A673 (cell line): ENCODE data around the gene CLDN24. TPM values are rescaled to one million over a fixed set of nuclear protein-coding genes. Genes with fewer than 3 reads are reported as not detected.

ENCODE experiments used
- BruUV-seq: library from RNA; stranded (reverse); fragments of 400-500 nt; replicated peaks from 2 replicates; lab custom pipeline; 2021; lab: Mats Ljungman, UMichigan
- CTCF ChIA-PET: fragments of 300-600 bp; sonication (Branson Sonifier 250); formaldehyde crosslinking; loops from one replicate; lab custom pipeline; 2022; ENCODE audit warnings: antibody characterized with exemption; lab: Charles Lee
- POLR2A ChIA-PET: fragments of 300-600 bp; sonication (Branson Sonifier 250); formaldehyde crosslinking; loops from one replicate; lab custom pipeline; 2022; ENCODE audit warnings: antibody characterized with exemption; ENCODE audit not compliant: low non-redundant PET; lab: Charles Lee
- DNase-seq: peaks from one replicate; pipeline ENCODE4 v3.0.0-alpha.2; 2015; ENCODE audit warnings: low spot score
- H3K27ac ChIP-seq: fragments of 200-600 bp; sonication (generic); 2 replicates; pipeline ENCODE4 v1.5.1; 2016; ENCODE audit warnings: mixed run types, low read depth, mild to moderate bottlenecking, mixed read lengths, antibody characterized with exemption, low read length; ENCODE audit not compliant: poor library complexity, severe bottlenecking
- H3K27me3 ChIP-seq: fragments of 200-600 bp; sonication (generic); replicated peaks from 2 replicates; pipeline ENCODE4 v1.6.1; 2017; ENCODE audit warnings: mixed run types, low read depth, mild to moderate bottlenecking, mixed read lengths, antibody characterized with exemption, low read length; ENCODE audit not compliant: insufficient read depth, poor library complexity
- H3K36me3 ChIP-seq: fragments of 200-600 bp; sonication (generic); 2 replicates; pipeline ENCODE4 v1.6.1; 2016; ENCODE audit warnings: mixed run types, mild to moderate bottlenecking, mixed read lengths, antibody characterized with exemption, low read length; ENCODE audit not compliant: insufficient read depth, poor library complexity, severe bottlenecking
- H3K4me1 ChIP-seq: fragments of 200-600 bp; sonication (generic); 2 replicates; pipeline ENCODE4 v1.6.1; 2017; ENCODE audit warnings: mixed run types, mild to moderate bottlenecking, mixed read lengths, antibody characterized with exemption, low read length; ENCODE audit not compliant: insufficient read depth, poor library complexity, severe bottlenecking
- H3K4me3 ChIP-seq: fragments of 200-600 bp; sonication (generic); 2 replicates; pipeline ENCODE4 v1.5.1; 2016; ENCODE audit warnings: low read depth, mixed run types, mild to moderate bottlenecking, mixed read lengths, low read length; ENCODE audit not compliant: poor library complexity, severe bottlenecking
- H3K9me3 ChIP-seq: fragments of 200-600 bp; sonication (generic); 2 replicates; pipeline ENCODE4 v1.6.1; 2016; ENCODE audit warnings: mixed run types, low read depth, mild to moderate bottlenecking, mixed read lengths, antibody characterized with exemption, low read length; ENCODE audit not compliant: poor library complexity, severe bottlenecking
- CTCF ChIP-seq: fragments of 300-800, 200-600 bp; sonication (generic); conservative IDR thresholded peaks from 2 replicates; pipeline ENCODE4 v1.5.1; 2017; ENCODE audit warnings: low read depth, mild to moderate bottlenecking, antibody characterized with exemption, low read length, moderate library complexity, mixed read lengths
- EZH2 ChIP-seq: fragments of 200-600 bp; sonication (generic); IDR thresholded peaks from 2 replicates; pipeline ENCODE4 v1.6.1; 2017; ENCODE audit warnings: borderline replicate concordance, low read depth, mild to moderate bottlenecking, mixed read lengths, antibody characterized with exemption, low read length; ENCODE audit not compliant: poor library complexity, severe bottlenecking
- intact Hi-C: fragments of 100-400 bp; cut with micrococcal nuclease; formaldehyde crosslinking; loops from one replicate; pipeline ENCODE4 v1.10.0; 2022; ENCODE audit not compliant: unreplicated experiment
- total RNA-seq: library from RNA; stranded (reverse); gene quantifications from 2 replicates; pipeline ENCODE4 v1.2.3, GENCODE V29; 2021

The CLDN24 gene
- total RNA-seq, 1 experiment from 2014 or later: not detected

GRCh38 chr4:183323295-183323694, 1.1 kb upstream of the CLDN24 start:
- Histone ChIP-seq H3K4me3 (no peak overlapping the region), H3K27ac (no peak overlapping the region), H3K36me3 (peaks cover 3% of the 10 kb centered on the region), H3K4me1 (no peaks in the 10 kb centered on the region), H3K27me3 (no peaks in the 10 kb centered on the region), H3K9me3 (peaks cover 4% of the 10 kb centered on the region)
- POLR2A ChIA-PET: no interaction called here
- DNase-seq: no peak
- intact Hi-C loops: no loop called here
- no TSS peak for BruUV-seq
- TF ChIP-seq CTCF (no peak), EZH2 (no peak)
- CTCF ChIA-PET: no interaction called here

GRCh38 chr4:183321516-183321915, 710 bp downstream of the CLDN24 start:
- CTCF ChIA-PET: no interaction called here
- peaks cover 4% of the 10 kb centered on the region for H3K9me3 ChIP-seq
- DNase-seq: no peak
- no peaks in the 10 kb centered on the region for H3K27me3 ChIP-seq
- no peak for TF ChIP-seq EZH2
- no peak for TF ChIP-seq CTCF
- peaks cover 5% of the 10 kb centered on the region for H3K36me3 ChIP-seq
- intact Hi-C loops: no loop called here
- no TSS peak for BruUV-seq
- H3K4me3 ChIP-seq: no peak overlapping the region
- POLR2A ChIA-PET: no interaction called here
- H3K27ac ChIP-seq: no peak overlapping the region
- no peaks in the 10 kb centered on the region for H3K4me1 ChIP-seq

GRCh38 chr4:183321079-183321478, 1.1 kb downstream of the CLDN24 start:
- POLR2A ChIA-PET: no interaction called here
- intact Hi-C loops: no loop called here
- CTCF ChIA-PET: no interaction called here
- no peaks in the 10 kb centered on the region for H3K27me3 ChIP-seq
- TF ChIP-seq CTCF (no peak), EZH2 (no peak)
- H3K4me3 ChIP-seq: no peak overlapping the region
- no peak overlapping the region for H3K27ac ChIP-seq
- peaks cover under 1% of the 10 kb centered on the region for H3K9me3 ChIP-seq
- H3K4me1 ChIP-seq: no peaks in the 10 kb centered on the region
- no peak for DNase-seq
- BruUV-seq: no TSS peak
- peaks cover 9% of the 10 kb centered on the region for H3K36me3 ChIP-seq
